ENCODE data around the gene FAM110D.

Gene FAM110D

DNA sequence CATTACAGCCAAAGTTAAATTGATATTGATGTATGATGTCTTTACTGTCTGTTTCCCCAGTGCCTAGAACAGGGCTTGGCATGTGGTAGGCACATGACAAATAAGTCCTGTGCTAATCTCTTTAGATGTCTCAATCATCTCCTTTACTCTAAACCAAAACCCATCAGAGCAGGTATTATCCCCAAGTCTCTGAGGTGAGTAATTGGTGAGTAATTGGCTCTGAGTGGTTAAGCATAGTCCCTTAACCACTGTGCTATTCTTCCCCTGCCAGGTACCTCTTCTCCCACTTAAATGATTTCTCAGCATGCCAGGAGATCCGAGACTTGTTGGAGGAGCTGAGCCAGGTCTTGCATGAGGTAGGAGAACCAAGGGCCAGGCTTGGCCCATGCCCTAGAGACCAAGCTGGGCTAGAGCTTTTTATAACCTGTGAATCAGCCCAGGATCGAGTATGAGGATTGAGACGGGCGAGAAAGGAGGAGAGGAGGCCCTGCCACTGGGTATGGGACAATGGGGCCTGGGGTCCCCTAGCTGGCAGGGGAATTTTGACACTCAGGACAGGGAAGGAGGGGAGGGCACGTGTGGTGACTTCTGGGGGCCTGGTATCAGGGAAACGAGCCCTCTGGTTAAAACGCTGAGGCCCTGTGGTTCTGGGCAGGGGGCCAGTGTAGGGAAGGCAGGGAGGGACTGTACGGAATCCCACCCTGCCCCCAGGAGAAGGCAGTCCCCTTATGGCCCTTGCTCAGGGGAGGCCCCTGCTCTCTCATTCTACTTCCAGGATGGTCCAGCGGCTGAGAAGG is 22.9 kb downstream of the FAM110D start:
- Histone ChIP-seq H3K9me3 (ENCODE audit: control insufficient read depth in 2 of 2, low read length in 2 of 2) (no peaks in the 10 kb centered on the region), H3K9ac (ENCODE audit: low read length in 2 of 2) (no peak overlapping the region), H3K4me3 (ENCODE audit: low read length in 2 of 2) (no peak overlapping the region)

DNA sequence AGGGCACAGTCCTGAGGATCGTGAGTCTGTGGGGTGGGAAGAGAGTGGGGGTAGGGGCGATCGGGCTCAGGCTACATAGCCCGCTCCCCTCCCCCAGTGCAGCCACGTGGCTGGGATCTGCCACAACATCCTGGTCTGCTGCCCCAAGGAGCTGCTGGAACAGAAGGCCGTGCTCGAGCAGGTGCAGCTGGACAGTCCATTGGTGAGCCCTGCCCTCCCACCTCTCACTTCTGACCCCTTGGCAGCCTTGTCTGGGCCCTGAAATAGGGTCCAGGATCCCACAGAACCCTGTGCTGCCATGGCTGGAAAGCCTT is 23.5 kb downstream of the FAM110D start:
- Histone ChIP-seq H3K9ac (ENCODE audit: low read length in 2 of 2) (no peak overlapping the region), H3K27ac (ENCODE audit: low read length) (no peak overlapping the region), H3K36me3 (ENCODE audit: control insufficient read depth in 2 of 2, insufficient read depth in 2 of 2, low read length in 2 of 2) (no peaks in the 10 kb centered on the region), H3K4me1 (ENCODE audit: control insufficient read depth, insufficient read depth, low read length) (no peaks in the 10 kb centered on the region), H3K4me3 (ENCODE audit: low read length in 2 of 2) (no peak overlapping the region), H3K9me3 (ENCODE audit: control insufficient read depth in 2 of 2, low read length in 2 of 2) (no peaks in the 10 kb centered on the region), H3K27me3 (ENCODE audit: control insufficient read depth in 1 of 2, insufficient read depth in 2 of 2, low read length in 2 of 2) (no peaks in the 10 kb centered on the region)

More for the DNA sequence above, 22.9 kb downstream of the FAM110D start:
- no peaks in the 10 kb centered on the region for H3K27me3 ChIP-seq (ENCODE audit: control insufficient read depth in 1 of 2, insufficient read depth in 2 of 2, low read length in 2 of 2)
- no peak overlapping the region for H3K27ac ChIP-seq (ENCODE audit: low read length)
- H3K4me1 ChIP-seq (ENCODE audit: control insufficient read depth, insufficient read depth, low read length): no peaks in the 10 kb centered on the region
- H3K36me3 ChIP-seq (ENCODE audit: control insufficient read depth in 2 of 2, insufficient read depth in 2 of 2, low read length in 2 of 2): no peaks in the 10 kb centered on the region

GRCh38 chr1:26184086-26184485 is 25.2 kb downstream of the FAM110D start:
- no peaks in the 10 kb centered on the region for H3K36me3 ChIP-seq (ENCODE audit: control insufficient read depth in 2 of 2, insufficient read depth in 2 of 2, low read length in 2 of 2)
- H3K27me3 ChIP-seq (ENCODE audit: control insufficient read depth in 1 of 2, insufficient read depth in 2 of 2, low read length in 2 of 2): no peaks in the 10 kb centered on the region
- H3K9ac ChIP-seq (ENCODE audit: low read length in 2 of 2): no peak overlapping the region
- H3K4me3 ChIP-seq (ENCODE audit: low read length in 2 of 2): no peak overlapping the region
- H3K9me3 ChIP-seq (ENCODE audit: control insufficient read depth in 2 of 2, low read length in 2 of 2): no peaks in the 10 kb centered on the region
- H3K4me1 ChIP-seq (ENCODE audit: control insufficient read depth, insufficient read depth, low read length): no peaks in the 10 kb centered on the region
- H3K27ac ChIP-seq (ENCODE audit: low read length): no peak overlapping the region

- Histone ChIP-seq H3K9ac (ENCODE audit: low read length in 2 of 2) (no peak overlapping the region), H3K4me3 (ENCODE audit: low read length in 2 of 2) (no peak overlapping the region), H3K27ac (ENCODE audit: low read length) (no peak overlapping the region)
Observed at GRCh38 chr1:26184883-26185282, 26.0 kb downstream of the FAM110D start.

DNA sequence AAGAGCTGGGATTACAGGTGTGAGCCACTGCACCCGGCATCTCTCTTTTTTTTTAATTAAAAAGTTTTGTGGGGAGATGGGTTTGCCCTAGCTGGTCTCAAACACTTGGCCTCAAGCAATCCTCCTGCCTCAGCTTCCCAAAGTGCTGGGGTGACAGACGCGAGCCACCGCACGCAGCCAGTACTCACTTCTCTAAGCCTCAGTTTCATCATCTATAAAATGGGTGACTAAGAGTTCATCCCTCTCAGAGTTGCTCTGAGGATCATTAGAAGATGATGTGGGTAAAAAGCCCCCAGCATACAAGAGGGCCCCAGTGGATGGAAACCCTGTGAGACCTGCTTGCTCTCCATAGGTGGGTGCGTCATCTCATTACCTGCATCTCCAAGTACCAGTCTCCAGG is 29.0 kb downstream of the FAM110D start:
- no peaks in the 10 kb centered on the region for H3K9me3 ChIP-seq (ENCODE audit: control insufficient read depth in 2 of 2, low read length in 2 of 2)
- H3K4me3 ChIP-seq (ENCODE audit: low read length in 2 of 2): no peak overlapping the region
- H3K27ac ChIP-seq (ENCODE audit: low read length): no peak overlapping the region
- no peaks in the 10 kb centered on the region for H3K27me3 ChIP-seq (ENCODE audit: control insufficient read depth in 1 of 2, insufficient read depth in 2 of 2, low read length in 2 of 2)
- no peaks in the 10 kb centered on the region for H3K36me3 ChIP-seq (ENCODE audit: control insufficient read depth in 2 of 2, insufficient read depth in 2 of 2, low read length in 2 of 2)
- no peaks in the 10 kb centered on the region for H3K4me1 ChIP-seq (ENCODE audit: control insufficient read depth, insufficient read depth, low read length)
- no peak overlapping the region for H3K9ac ChIP-seq (ENCODE audit: low read length in 2 of 2)

More at GRCh38 chr1:26184883-26185282, 26.0 kb downstream of the FAM110D start:
- Histone ChIP-seq H3K36me3 (ENCODE audit: control insufficient read depth in 2 of 2, insufficient read depth in 2 of 2, low read length in 2 of 2) (no peaks in the 10 kb centered on the region), H3K9me3 (ENCODE audit: control insufficient read depth in 2 of 2, low read length in 2 of 2) (no peaks in the 10 kb centered on the region), H3K27me3 (ENCODE audit: control insufficient read depth in 1 of 2, insufficient read depth in 2 of 2, low read length in 2 of 2) (no peaks in the 10 kb centered on the region), H3K4me1 (ENCODE audit: control insufficient read depth, insufficient read depth, low read length) (no peaks in the 10 kb centered on the region)

DNA sequence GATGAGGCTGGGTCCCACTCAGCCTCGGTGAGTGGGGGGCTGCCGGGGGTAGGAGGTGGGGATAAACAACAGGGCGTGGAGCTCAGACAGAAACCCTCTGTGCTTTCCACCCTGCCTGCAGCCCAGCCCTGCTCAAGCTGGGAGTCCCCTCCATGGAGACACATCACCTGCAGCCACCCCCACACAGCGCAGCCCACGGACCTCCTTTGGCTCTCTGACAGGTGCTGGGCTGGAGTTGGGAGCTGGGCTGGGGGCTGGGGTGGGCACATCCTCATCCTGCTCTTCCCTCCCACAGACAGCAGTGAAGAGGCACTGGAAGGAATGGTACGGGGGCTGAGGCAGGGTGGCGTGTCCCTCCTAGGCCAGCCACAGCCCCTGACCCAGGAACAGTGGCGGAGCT is 29.6 kb downstream of the FAM110D start:
- no peak overlapping the region for H3K9ac ChIP-seq (ENCODE audit: low read length in 2 of 2)
- no peaks in the 10 kb centered on the region for H3K4me1 ChIP-seq (ENCODE audit: control insufficient read depth, insufficient read depth, low read length)
- no peaks in the 10 kb centered on the region for H3K36me3 ChIP-seq (ENCODE audit: control insufficient read depth in 2 of 2, insufficient read depth in 2 of 2, low read length in 2 of 2)
- H3K9me3 ChIP-seq (ENCODE audit: control insufficient read depth in 2 of 2, low read length in 2 of 2): no peaks in the 10 kb centered on the region
- no peak overlapping the region for H3K4me3 ChIP-seq (ENCODE audit: low read length in 2 of 2)
- no peaks in the 10 kb centered on the region for H3K27me3 ChIP-seq (ENCODE audit: control insufficient read depth in 1 of 2, insufficient read depth in 2 of 2, low read length in 2 of 2)
- no peak overlapping the region for H3K27ac ChIP-seq (ENCODE audit: low read length)

- no peaks in the 10 kb centered on the region for H3K36me3 ChIP-seq (ENCODE audit: control insufficient read depth in 2 of 2, insufficient read depth in 2 of 2, low read length in 2 of 2)
- H3K9me3 ChIP-seq (ENCODE audit: control insufficient read depth in 2 of 2, low read length in 2 of 2): no peaks in the 10 kb centered on the region
Observed at GRCh38 chr1:26189331-26189730, 30.5 kb downstream of the FAM110D start.

GRCh38 chr1:26189751-26190275 is 30.9 kb downstream of the FAM110D start:
- Histone ChIP-seq H3K27ac (ENCODE audit: low read length) (no peak overlapping the region), H3K9me3 (ENCODE audit: control insufficient read depth in 2 of 2, low read length in 2 of 2) (no peaks in the 10 kb centered on the region), H3K36me3 (ENCODE audit: control insufficient read depth in 2 of 2, insufficient read depth in 2 of 2, low read length in 2 of 2) (no peaks in the 10 kb centered on the region), H3K27me3 (ENCODE audit: control insufficient read depth in 1 of 2, insufficient read depth in 2 of 2, low read length in 2 of 2) (no peaks in the 10 kb centered on the region), H3K4me1 (ENCODE audit: control insufficient read depth, insufficient read depth, low read length) (no peaks in the 10 kb centered on the region), H3K9ac (ENCODE audit: low read length in 2 of 2) (no peak overlapping the region), H3K4me3 (ENCODE audit: low read length in 2 of 2) (no peak overlapping the region)

More at GRCh38 chr1:26189331-26189730, 30.5 kb downstream of the FAM110D start:
- Histone ChIP-seq H3K27me3 (ENCODE audit: control insufficient read depth in 1 of 2, insufficient read depth in 2 of 2, low read length in 2 of 2) (no peaks in the 10 kb centered on the region), H3K4me3 (ENCODE audit: low read length in 2 of 2) (no peak overlapping the region), H3K9ac (ENCODE audit: low read length in 2 of 2) (no peak overlapping the region), H3K4me1 (ENCODE audit: control insufficient read depth, insufficient read depth, low read length) (no peaks in the 10 kb centered on the region), H3K27ac (ENCODE audit: low read length) (no peak overlapping the region)

- H3K9ac ChIP-seq (ENCODE audit: low read length in 2 of 2): no peak within 1 kb of the TSS
- no peaks in the 10 kb centered on the region for H3K4me1 ChIP-seq (ENCODE audit: control insufficient read depth, insufficient read depth, low read length)
- H3K4me3 ChIP-seq (ENCODE audit: low read length in 2 of 2): no peak within 1 kb of the TSS
- no peaks in the 10 kb centered on the region for H3K27me3 ChIP-seq (ENCODE audit: control insufficient read depth in 1 of 2, insufficient read depth in 2 of 2, low read length in 2 of 2)
- H3K36me3 ChIP-seq (ENCODE audit: control insufficient read depth in 2 of 2, insufficient read depth in 2 of 2, low read length in 2 of 2): no peaks in the 10 kb centered on the region
- no peaks in the 10 kb centered on the region for H3K9me3 ChIP-seq (ENCODE audit: control insufficient read depth in 2 of 2, low read length in 2 of 2)
- no peak within 1 kb of the TSS for H3K27ac ChIP-seq (ENCODE audit: low read length)
Observed at GRCh38 chr1:26190373-26190987, 31.6 kb downstream of the FAM110D start, which contains the start of gene CATSPER4. Gene CATSPER4, plus strand, starts transcription at chr1:26190602. Its CDS starts 26 bp downstream, at chr1:26190628.

- Histone ChIP-seq H3K4me1 (ENCODE audit: control insufficient read depth, insufficient read depth, low read length) (no peaks in the 10 kb centered on the region), H3K4me3 (ENCODE audit: low read length in 2 of 2) (no peak overlapping the region), H3K27me3 (ENCODE audit: control insufficient read depth in 1 of 2, insufficient read depth in 2 of 2, low read length in 2 of 2) (no peaks in the 10 kb centered on the region), H3K36me3 (ENCODE audit: control insufficient read depth in 2 of 2, insufficient read depth in 2 of 2, low read length in 2 of 2) (no peaks in the 10 kb centered on the region), H3K9ac (ENCODE audit: low read length in 2 of 2) (no peak overlapping the region), H3K27ac (ENCODE audit: low read length) (no peak overlapping the region), H3K9me3 (ENCODE audit: control insufficient read depth in 2 of 2, low read length in 2 of 2) (no peaks in the 10 kb centered on the region)
Observed at GRCh38 chr1:26191739-26192138, 32.9 kb downstream of the FAM110D start.

GRCh38 chr1:26195805-26196204 is 36.9 kb downstream of the FAM110D start:
- H3K4me3 ChIP-seq (ENCODE audit: low read length in 2 of 2): no peak overlapping the region

More at GRCh38 chr1:26195805-26196204, 36.9 kb downstream of the FAM110D start:
- no peaks in the 10 kb centered on the region for H3K36me3 ChIP-seq (ENCODE audit: control insufficient read depth in 2 of 2, insufficient read depth in 2 of 2, low read length in 2 of 2)
- no peak overlapping the region for H3K27ac ChIP-seq (ENCODE audit: low read length)
- H3K4me1 ChIP-seq (ENCODE audit: control insufficient read depth, insufficient read depth, low read length): no peaks in the 10 kb centered on the region
- no peak overlapping the region for H3K9ac ChIP-seq (ENCODE audit: low read length in 2 of 2)
- no peaks in the 10 kb centered on the region for H3K9me3 ChIP-seq (ENCODE audit: control insufficient read depth in 2 of 2, low read length in 2 of 2)
- H3K27me3 ChIP-seq (ENCODE audit: control insufficient read depth in 1 of 2, insufficient read depth in 2 of 2, low read length in 2 of 2): peaks cover 2 to 10% of the 10 kb centered on the region in 2 donors
